HepG2 (cell line): ENCODE results near the gene CACNA1G. TPM values are rescaled to one million over a fixed set of nuclear protein-coding genes. Genes with fewer than 3 reads are reported as not detected.

Experiments
- AFF4 ChIP-seq: sonication (generic); formaldehyde crosslinking; IDR thresholded peaks from 2 replicates; pipeline ENCODE4 v1.4.0; 2020; ENCODE audit warnings: missing genetic modification reagents
- CHD2 ChIP-seq: IDR thresholded peaks from 2 replicates; pipeline ENCODE4 v1.6.1; 2011; ENCODE audit warnings: low read depth, low read length, improper control_type of control experiment
- CREB3 ChIP-seq: sonication (generic); formaldehyde crosslinking; IDR thresholded peaks from 2 replicates; pipeline ENCODE4 v1.5.0; 2020; ENCODE audit warnings: missing genetic modification reagents
- FOXA3 ChIP-seq: IDR thresholded peaks from 2 replicates; pipeline ENCODE4 v1.6.1; 2016; ENCODE audit warnings: missing genetic modification reagents, missing compliant biosample characterization
- GPBP1L1 ChIP-seq: sonication (generic); formaldehyde crosslinking; IDR thresholded peaks from 2 replicates; pipeline ENCODE4 v1.5.0; 2020; ENCODE audit warnings: mild to moderate bottlenecking, missing genetic modification reagents
- HMG20A ChIP-seq: IDR thresholded peaks from 2 replicates; pipeline ENCODE4 v1.6.1; 2016; ENCODE audit warnings: borderline replicate concordance
- JDP2 ChIP-seq: sonication (generic); formaldehyde crosslinking; IDR thresholded peaks from 2 replicates; pipeline ENCODE4 v1.8.1; 2022; ENCODE audit warnings: missing genetic modification reagents, borderline replicate concordance
- KLF11 ChIP-seq: IDR thresholded peaks from 2 replicates; pipeline ENCODE4 v1.6.1; 2016; ENCODE audit warnings: missing compliant biosample characterization
- MTERF4 ChIP-seq: sonication (generic); formaldehyde crosslinking; IDR thresholded peaks from 2 replicates; pipeline ENCODE4 v1.8.0; 2023; ENCODE audit warnings: mild to moderate bottlenecking, missing genetic modification reagents
- NCOA5 ChIP-seq: sonication (generic); formaldehyde crosslinking; IDR thresholded peaks from 2 replicates; pipeline ENCODE4 v1.4.0; 2020; ENCODE audit warnings: missing genetic modification reagents
- PHF20 ChIP-seq: sonication (generic); formaldehyde crosslinking; IDR thresholded peaks from 2 replicates; pipeline ENCODE4 v1.5.0; 2020; ENCODE audit warnings: mild to moderate bottlenecking, missing genetic modification reagents
- RAD21 ChIP-seq: fragments of 450-650 bp; formaldehyde crosslinking; IDR thresholded peaks from 2 replicates; pipeline ENCODE4 v1.5.0; 2020; ENCODE audit warnings: mild to moderate bottlenecking
- RERE ChIP-seq: IDR thresholded peaks from 2 replicates; pipeline ENCODE4 v1.6.1; 2016; ENCODE audit warnings: low read depth, missing genetic modification reagents, missing compliant biosample characterization
- SKI ChIP-seq: fragments of 450-650 bp; IDR thresholded peaks from one replicate; pipeline ENCODE4 v1.6.1; 2018; ENCODE audit warnings: mild to moderate bottlenecking; ENCODE audit not compliant: partially characterized antibody
- TAF15 ChIP-seq: fragments of 200-400 bp; formaldehyde crosslinking; IDR thresholded peaks from one replicate; pipeline ENCODE4 v1.6.1; 2018; ENCODE audit warnings: mild to moderate bottlenecking, low read depth, low read length; ENCODE audit not compliant: poor library complexity, severe bottlenecking
- ZNF24 ChIP-seq: fragments of 450-650 bp; IDR thresholded peaks from 2 replicates; pipeline ENCODE4 v1.6.1; 2017; ENCODE audit warnings: antibody characterized with exemption, mild to moderate bottlenecking
- ZNF563 ChIP-seq: sonication (generic); formaldehyde crosslinking; IDR thresholded peaks from 2 replicates; pipeline ENCODE4 v1.8.0; 2022; ENCODE audit warnings: mild to moderate bottlenecking, moderate library complexity, missing genetic modification reagents
- polyA plus RNA-seq, 8 experiments: library from polyadenylated mRNA; depleted of rRNA in 3 of 8; stranded (reverse) in 7 of 8; unstranded in 1 of 8; fragments of >200 nt; fragmentation: Illumina TruSeq in 4 of 8; extraction: Trizol in 4 of 8; gene quantifications; 2 replicates each; pipeline versions ENCODE4 v1.2.1 to v1.2.3, GENCODE V29; 2011 to 2016; ENCODE audit warnings: low read depth in 4 of 8, missing spikeins in 1 of 8, mixed read lengths in 1 of 8; ENCODE audit not compliant: insufficient read depth in 1 of 8
- total RNA-seq, 5 experiments: library from RNA; depleted of rRNA; stranded (reverse); fragments of >200 nt; fragmentation: Illumina TruSeq; extraction: Trizol; gene quantifications; 2 replicates each; pipeline ENCODE4 v1.2.3, GENCODE V29; 2016; ENCODE audit warnings: low read depth in 1 of 5

CACNA1G gene
- total and polyA plus RNA-seq, 2 of the 13 experiments (the other 11 are each of a cell fraction or from before 2014, with no cell fraction given): 0.02 TPM; not detected in 1

GRCh38 chr17:50517504-50518383 lies 42.8 kb upstream of the CACNA1G start (continued):
- no peak for TF ChIP-seq RERE (CRISPR knock-in tag)
- TF ChIP-seq CHD2: no peak
- no peak for TF ChIP-seq FOXA3 (CRISPR knock-in tag)
- TF ChIP-seq PHF20 (CRISPR knock-in tag): 0 out of 2 replicates have a peak, but pooled peaks have one; percentile 35
- TF ChIP-seq JDP2 (CRISPR knock-in tag): no peak
- no peak for TF ChIP-seq NCOA5 (CRISPR knock-in tag)
- TF ChIP-seq ZNF563 (CRISPR knock-in tag): 0 out of 2 replicates have a peak, but pooled peaks have one; percentile 5
- TF ChIP-seq CREB3 (CRISPR knock-in tag): no peak
- no peak for TF ChIP-seq ZNF24
- peak; percentile 60 for TF ChIP-seq MTERF4 (CRISPR knock-in tag)
- TF ChIP-seq KLF11: no peak
- TF ChIP-seq HMG20A (CRISPR knock-in tag): no peak
- no peak; the same call in 1 of the 2 replicates for TF ChIP-seq AFF4 (CRISPR knock-in tag)
- TF ChIP-seq GPBP1L1 (CRISPR knock-in tag): no peak
- no peak for TF ChIP-seq SKI
- no peak for TF ChIP-seq TAF15
- TF ChIP-seq RAD21: no peak
